ENCODE measurements around the gene ADCY10.

GRCh38 chr1:167821969-167822685 is 91.8 kb downstream of the ADCY10 start:
- no peak for TF ChIP-seq CTCF (IDR thresholded peaks at IDR 0.05)
- no peak for TF ChIP-seq POLR2A (IDR thresholded peaks at IDR 0.05)

All from right lobe of liver (tissue), 4 donors.